Esophagus squamous epithelium (tissue), 4 donors: ENCODE data around the gene DYNLRB2.

ENCODE experiments used
- POLR2A ChIP-seq, 4 donors: fragments of 450-650 bp; IDR thresholded peaks; one replicate each; pipeline ENCODE4 v1.6.1; 2017; ENCODE audit warnings: antibody characterized with exemption in 4 of 4, mild to moderate bottlenecking in 4 of 4, moderate library complexity in 3 of 4
- TF ChIP-seq, protein P1 (sequence below), 6 experiments: fragments of 450-650 bp in 4 of 6; fragments of 200-600 bp in 2 of 6; sonication (generic) in 2 of 6; IDR thresholded peaks; one replicate each; pipeline ENCODE4 v1.5.1; 2016 to 2019; ENCODE audit warnings: antibody characterized with exemption in 6 of 6, mild to moderate bottlenecking in 4 of 6, moderate library complexity in 4 of 6

DNA sequence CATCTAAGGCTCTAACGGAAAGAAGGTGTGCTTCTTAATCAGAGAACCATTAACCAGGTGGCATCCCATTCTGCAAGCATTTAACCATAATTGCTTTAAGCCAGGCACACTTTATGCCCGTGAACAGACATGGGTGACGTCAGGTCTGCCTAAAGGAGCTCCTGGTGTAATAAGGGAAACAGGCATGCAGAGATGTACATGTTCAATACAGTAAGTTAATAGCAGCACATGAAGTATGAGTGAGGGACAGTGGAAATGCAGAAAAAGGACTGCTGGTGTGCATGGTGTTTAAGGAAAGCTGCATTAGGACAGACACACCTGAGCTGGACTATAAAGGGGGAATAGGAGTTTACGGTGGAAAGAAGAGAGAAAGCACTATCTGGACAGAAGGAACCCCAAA, 18.6 kb downstream of the DYNLRB2 start:
- TF ChIP-seq POLR2A (IDR thresholded peaks at IDR 0.05), result no peak
- TF ChIP-seq, protein P1, sequence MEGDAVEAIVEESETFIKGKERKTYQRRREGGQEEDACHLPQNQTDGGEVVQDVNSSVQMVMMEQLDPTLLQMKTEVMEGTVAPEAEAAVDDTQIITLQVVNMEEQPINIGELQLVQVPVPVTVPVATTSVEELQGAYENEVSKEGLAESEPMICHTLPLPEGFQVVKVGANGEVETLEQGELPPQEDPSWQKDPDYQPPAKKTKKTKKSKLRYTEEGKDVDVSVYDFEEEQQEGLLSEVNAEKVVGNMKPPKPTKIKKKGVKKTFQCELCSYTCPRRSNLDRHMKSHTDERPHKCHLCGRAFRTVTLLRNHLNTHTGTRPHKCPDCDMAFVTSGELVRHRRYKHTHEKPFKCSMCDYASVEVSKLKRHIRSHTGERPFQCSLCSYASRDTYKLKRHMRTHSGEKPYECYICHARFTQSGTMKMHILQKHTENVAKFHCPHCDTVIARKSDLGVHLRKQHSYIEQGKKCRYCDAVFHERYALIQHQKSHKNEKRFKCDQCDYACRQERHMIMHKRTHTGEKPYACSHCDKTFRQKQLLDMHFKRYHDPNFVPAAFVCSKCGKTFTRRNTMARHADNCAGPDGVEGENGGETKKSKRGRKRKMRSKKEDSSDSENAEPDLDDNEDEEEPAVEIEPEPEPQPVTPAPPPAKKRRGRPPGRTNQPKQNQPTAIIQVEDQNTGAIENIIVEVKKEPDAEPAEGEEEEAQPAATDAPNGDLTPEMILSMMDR (IDR thresholded peaks at IDR 0.05), result no peak
